Dendritic cell treated with granulocyte-macrophage colony-stimulating factor and Interleukin-4, amounts not matched to agents 40 ng/mL and 50 ng/mL, for 4 days (primary cell): Measurements from ENCODE around the gene OR5P2.
"Not testable (repeated sequence)": the region's sequence is repeated elsewhere in the genome, so short reads cannot be mapped to it uniquely, and the experiment has no call there.

ENCODE experiments used
- H3K27ac Mint-ChIP-seq: one replicate; pipeline ENCODE4 v1.8.0; 2022; ENCODE audit warnings: mild to moderate bottlenecking, mixed read lengths
- H3K27me3 Mint-ChIP-seq: one replicate; pipeline ENCODE4 v1.8.0; 2022; ENCODE audit warnings: mild to moderate bottlenecking, mixed read lengths
- H3K36me3 Mint-ChIP-seq: one replicate; pipeline ENCODE4 v1.8.0; 2022; ENCODE audit warnings: low read depth, mixed read lengths
- H3K4me1 Mint-ChIP-seq: one replicate; pipeline ENCODE4 v1.8.0; 2022; ENCODE audit warnings: low read depth, mixed read lengths
- H3K4me3 Mint-ChIP-seq: one replicate; pipeline ENCODE4 v1.8.0; 2022; ENCODE audit warnings: mild to moderate bottlenecking, moderate library complexity, mixed read lengths
- H3K9me3 Mint-ChIP-seq: one replicate; pipeline ENCODE4 v1.8.0; 2022; ENCODE audit warnings: mixed read lengths
- intact Hi-C: fragments of 100-400 bp; cut with micrococcal nuclease; formaldehyde crosslinking; loops from one replicate; pipeline ENCODE4 v1.15.0; 2022

Gene OR5P2, protein sequence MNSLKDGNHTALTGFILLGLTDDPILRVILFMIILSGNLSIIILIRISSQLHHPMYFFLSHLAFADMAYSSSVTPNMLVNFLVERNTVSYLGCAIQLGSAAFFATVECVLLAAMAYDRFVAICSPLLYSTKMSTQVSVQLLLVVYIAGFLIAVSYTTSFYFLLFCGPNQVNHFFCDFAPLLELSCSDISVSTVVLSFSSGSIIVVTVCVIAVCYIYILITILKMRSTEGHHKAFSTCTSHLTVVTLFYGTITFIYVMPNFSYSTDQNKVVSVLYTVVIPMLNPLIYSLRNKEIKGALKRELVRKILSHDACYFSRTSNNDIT

GRCh38 chr11:7796842-7797241 is at the start of gene OR5P2:
Gene OR5P2, minus strand, starts transcription at chr11:7796942. Its CDS starts 0 bp downstream, at chr11:7796942.
- Mint-ChIP-seq H3K36me3 (no peaks in the 10 kb centered on the region), H3K27me3 (no peaks in the 10 kb centered on the region), H3K4me1 (no peaks in the 10 kb centered on the region), H3K9me3 (peaks cover 9% of the 10 kb centered on the region), H3K4me3 (no peak within 1 kb of the TSS), H3K27ac (no peak within 1 kb of the TSS)
- intact Hi-C loops: no loop called here

GRCh38 chr11:7846003-7846402 is 49.3 kb upstream of the OR5P2 start:
- no peaks in the 10 kb centered on the region for H3K36me3 Mint-ChIP-seq
- H3K9me3 Mint-ChIP-seq: no peaks in the 10 kb centered on the region
- no peak overlapping the region for H3K4me3 Mint-ChIP-seq
- no peaks in the 10 kb centered on the region for H3K4me1 Mint-ChIP-seq
- intact Hi-C loops: no loop called here
- H3K27ac Mint-ChIP-seq: no peak overlapping the region
- H3K27me3 Mint-ChIP-seq: peaks cover 3% of the 10 kb centered on the region

GRCh38 chr11:7844986-7845385 is 48.2 kb upstream of the OR5P2 start:
- Mint-ChIP-seq H3K4me1 (no peaks in the 10 kb centered on the region), H3K27me3 (peaks cover 3% of the 10 kb centered on the region), H3K36me3 (no peaks in the 10 kb centered on the region), H3K9me3 (no peaks in the 10 kb centered on the region), H3K4me3 (no peak overlapping the region), H3K27ac (no peak overlapping the region)
- intact Hi-C loops: no loop called here

DNA sequence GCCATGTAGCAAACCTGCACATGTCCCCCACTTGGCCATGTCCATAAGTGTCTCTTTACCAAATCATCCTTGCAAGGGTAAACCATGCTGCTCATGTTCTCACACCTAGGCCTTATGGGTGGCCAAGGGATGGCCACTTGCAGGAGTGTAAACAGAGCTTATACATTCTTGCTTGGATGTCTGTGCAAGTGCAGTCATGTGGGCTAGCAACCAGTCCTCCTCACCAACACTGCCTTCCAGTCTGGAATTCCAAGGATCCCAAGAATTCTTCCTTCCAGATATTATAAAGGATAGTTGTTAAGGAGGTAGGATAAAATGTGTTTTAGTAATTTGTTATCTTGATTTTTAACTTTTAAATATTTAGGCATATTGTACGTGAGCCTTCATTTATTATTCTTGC is 47.8 kb upstream of the OR5P2 start:
- H3K27ac Mint-ChIP-seq: no peak overlapping the region
- H3K9me3 Mint-ChIP-seq: no peaks in the 10 kb centered on the region
- H3K4me3 Mint-ChIP-seq: no peak overlapping the region
- no peaks in the 10 kb centered on the region for H3K4me1 Mint-ChIP-seq
- intact Hi-C loops: no loop called here
- H3K36me3 Mint-ChIP-seq: no peaks in the 10 kb centered on the region
- H3K27me3 Mint-ChIP-seq: peaks cover 3% of the 10 kb centered on the region

DNA sequence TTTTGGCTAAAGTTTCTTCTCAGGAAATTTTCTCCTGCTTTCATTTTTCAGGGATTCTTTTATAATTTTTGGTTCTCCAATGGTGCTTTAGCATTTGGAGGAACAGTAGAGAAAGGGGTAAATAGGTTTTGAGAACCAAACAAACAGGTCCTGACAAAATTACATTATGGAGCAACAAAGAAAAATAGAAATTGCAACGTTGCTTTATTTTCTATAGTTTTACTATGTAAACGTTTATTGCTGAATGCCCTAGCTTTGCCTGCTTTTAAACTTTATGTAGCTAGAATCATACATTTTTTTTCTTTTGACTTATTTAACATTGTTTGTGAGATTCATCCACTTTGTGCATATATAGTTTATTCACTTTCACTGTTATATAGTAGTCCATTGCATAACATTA is 43.8 kb upstream of the OR5P2 start:
- no peak overlapping the region for H3K27ac Mint-ChIP-seq
- H3K36me3 Mint-ChIP-seq: no peaks in the 10 kb centered on the region
- H3K27me3 Mint-ChIP-seq: no peaks in the 10 kb centered on the region
- no peaks in the 10 kb centered on the region for H3K4me1 Mint-ChIP-seq
- intact Hi-C loops: no loop called here
- no peaks in the 10 kb centered on the region for H3K9me3 Mint-ChIP-seq
- H3K4me3 Mint-ChIP-seq: no peak overlapping the region

DNA sequence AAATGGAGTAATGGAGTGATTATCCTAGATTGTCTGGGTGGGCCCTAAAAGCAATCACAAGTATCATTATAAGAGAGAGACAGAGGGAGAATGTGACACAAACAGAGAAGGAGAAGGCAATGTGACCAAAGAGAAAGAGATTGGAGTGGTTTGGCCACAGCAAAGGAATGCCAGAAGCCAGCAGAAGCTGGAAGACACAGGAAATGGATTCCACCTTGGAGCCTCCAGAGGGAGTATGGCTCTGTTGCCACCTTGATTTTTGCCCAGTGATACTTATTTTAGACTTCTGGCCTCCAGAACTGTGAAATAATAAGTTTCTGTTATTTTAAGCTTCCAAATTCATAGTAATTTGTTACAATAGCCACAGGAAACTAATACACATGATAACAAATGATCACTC is 36.8 kb upstream of the OR5P2 start:
- no peak overlapping the region for H3K27ac Mint-ChIP-seq
- H3K27me3 Mint-ChIP-seq: no peaks in the 10 kb centered on the region

DNA sequence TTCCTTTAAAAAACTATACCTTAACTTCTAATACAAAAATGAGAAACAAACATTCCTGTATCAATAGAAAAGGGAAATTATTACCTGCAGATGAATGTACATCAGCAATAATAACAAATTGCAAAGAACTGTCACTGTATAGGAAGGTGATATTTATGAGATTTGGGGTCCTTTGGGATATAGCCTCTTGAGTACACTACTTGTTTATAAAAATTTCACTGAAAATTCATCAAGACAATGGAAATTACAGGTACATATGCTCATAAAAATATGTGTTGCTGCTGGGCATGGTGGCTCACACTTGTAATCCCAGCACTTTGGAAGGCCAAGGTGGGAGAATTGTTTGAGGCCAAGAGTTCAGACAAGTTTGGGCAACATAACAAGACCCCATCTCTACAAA is 34.0 kb upstream of the OR5P2 start, which contains the start of gene OR5P3:
Gene OR5P3 (minus strand): TSS at position 101 of the 400 bp plus-strand sequence.
- intact Hi-C loops: no loop called here
- no peaks in the 10 kb centered on the region for H3K9me3 Mint-ChIP-seq
- no peaks in the 10 kb centered on the region for H3K36me3 Mint-ChIP-seq
- no peak within 1 kb of the TSS for H3K27ac Mint-ChIP-seq
- no peak within 1 kb of the TSS for H3K4me3 Mint-ChIP-seq
- H3K27me3 Mint-ChIP-seq: no peaks in the 10 kb centered on the region
- no peaks in the 10 kb centered on the region for H3K4me1 Mint-ChIP-seq

More for the DNA sequence above, 36.8 kb upstream of the OR5P2 start:
- Mint-ChIP-seq H3K4me1 (no peaks in the 10 kb centered on the region), H3K36me3 (no peaks in the 10 kb centered on the region), H3K9me3 (no peaks in the 10 kb centered on the region), H3K4me3 (no peak overlapping the region)
- intact Hi-C loops: no loop called here

DNA sequence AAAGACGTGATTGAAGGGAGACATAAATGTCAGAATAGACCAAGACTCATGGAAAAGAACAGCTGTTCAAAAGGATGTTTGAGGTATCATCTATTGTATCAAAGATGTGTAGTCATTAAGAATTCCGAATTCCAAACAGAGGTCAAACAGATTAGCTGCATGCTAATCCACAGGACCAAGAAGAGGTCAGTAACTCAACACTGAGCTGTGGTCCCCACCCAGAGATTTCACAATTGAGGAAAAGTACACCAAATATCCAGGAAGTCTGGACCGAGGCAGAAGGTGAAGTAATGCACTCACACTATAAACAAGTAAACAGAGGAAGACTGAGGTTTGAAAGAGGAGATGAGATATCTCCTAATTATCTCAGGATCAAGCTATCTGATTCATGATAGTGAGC is 29.6 kb upstream of the OR5P2 start:
- no peaks in the 10 kb centered on the region for H3K36me3 Mint-ChIP-seq
- H3K9me3 Mint-ChIP-seq: no peaks in the 10 kb centered on the region
- intact Hi-C loops: no loop called here
- H3K4me1 Mint-ChIP-seq: no peaks in the 10 kb centered on the region
- H3K27me3 Mint-ChIP-seq: no peaks in the 10 kb centered on the region
- no peak overlapping the region for H3K27ac Mint-ChIP-seq
- no peak overlapping the region for H3K4me3 Mint-ChIP-seq

- H3K4me3 Mint-ChIP-seq, H3K36me3 Mint-ChIP-seq, H3K27ac Mint-ChIP-seq, H3K4me1 Mint-ChIP-seq, intact Hi-C loops, H3K27me3 Mint-ChIP-seq: not testable (repeated sequence)
- H3K9me3 Mint-ChIP-seq: peaks cover 38% of the 10 kb centered on the region
Measured at GRCh38 chr11:7820417-7820816, 23.7 kb upstream of the OR5P2 start.

DNA sequence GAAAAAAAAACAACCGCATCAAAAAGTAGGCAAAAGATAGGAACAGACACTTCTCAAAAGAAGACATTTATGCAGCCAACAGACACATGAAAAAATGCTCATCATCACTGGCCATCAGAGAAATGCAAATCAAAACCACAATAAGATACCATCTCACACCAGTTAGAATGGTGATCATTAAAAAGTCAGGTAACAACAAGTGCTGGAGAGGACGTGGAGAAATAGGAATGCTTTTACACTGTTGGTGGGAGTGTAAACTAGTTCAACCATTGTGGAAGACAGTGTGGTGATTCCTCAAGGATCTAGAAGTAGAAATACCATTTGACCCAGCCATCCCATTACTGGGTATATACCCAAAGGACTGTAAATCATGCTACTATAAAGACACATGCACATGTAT is 18.2 kb upstream of the OR5P2 start:
- H3K4me1 Mint-ChIP-seq, H3K36me3 Mint-ChIP-seq, intact Hi-C loops, H3K27ac Mint-ChIP-seq, H3K4me3 Mint-ChIP-seq, H3K27me3 Mint-ChIP-seq: not testable (repeated sequence)
- H3K9me3 Mint-ChIP-seq: peaks cover 50% of the 10 kb centered on the region

- H3K27me3 Mint-ChIP-seq, H3K4me1 Mint-ChIP-seq, H3K4me3 Mint-ChIP-seq, intact Hi-C loops, H3K27ac Mint-ChIP-seq, H3K36me3 Mint-ChIP-seq: not testable (repeated sequence)
- H3K9me3 Mint-ChIP-seq: peaks cover 64% of the 10 kb centered on the region
Measured at GRCh38 chr11:7810301-7810700, 13.6 kb upstream of the OR5P2 start.

GRCh38 chr11:7793233-7793632 is 3.5 kb downstream of the OR5P2 start:
- peaks cover under 1% of the 10 kb centered on the region for H3K9me3 Mint-ChIP-seq
- no peak overlapping the region for H3K27ac Mint-ChIP-seq
- H3K4me3 Mint-ChIP-seq: no peak overlapping the region
- intact Hi-C loops: no loop called here
- H3K4me1 Mint-ChIP-seq: no peaks in the 10 kb centered on the region
- no peaks in the 10 kb centered on the region for H3K27me3 Mint-ChIP-seq
- H3K36me3 Mint-ChIP-seq: no peaks in the 10 kb centered on the region

DNA sequence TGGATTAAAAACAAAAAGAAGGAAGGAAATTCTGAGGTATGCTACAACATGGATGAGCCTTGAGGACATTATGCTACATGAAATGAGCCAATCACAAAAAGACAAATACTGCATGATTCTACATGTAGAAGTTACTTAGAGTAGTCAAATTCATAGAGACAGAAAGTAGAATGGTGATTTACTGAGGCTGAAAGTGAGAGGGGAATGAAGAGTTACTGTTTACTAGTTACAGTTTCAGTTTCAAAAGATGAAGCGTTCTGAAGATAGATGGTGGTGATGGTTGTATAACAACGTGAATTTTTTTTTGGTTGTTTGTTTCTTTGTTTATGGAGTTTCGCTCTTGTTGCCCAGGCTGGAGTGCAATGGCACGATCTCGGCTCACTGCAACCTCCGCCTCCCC is 9.5 kb downstream of the OR5P2 start:
- intact Hi-C loops: no loop called here
- no peaks in the 10 kb centered on the region for H3K27me3 Mint-ChIP-seq
- no peaks in the 10 kb centered on the region for H3K36me3 Mint-ChIP-seq
- H3K4me3 Mint-ChIP-seq: no peak overlapping the region
- no peaks in the 10 kb centered on the region for H3K4me1 Mint-ChIP-seq
- peaks cover 48% of the 10 kb centered on the region for H3K9me3 Mint-ChIP-seq
- H3K27ac Mint-ChIP-seq: no peak overlapping the region

- H3K9me3 Mint-ChIP-seq: peaks cover 6% of the 10 kb centered on the region
- H3K4me1 Mint-ChIP-seq: no peaks in the 10 kb centered on the region
- no peak overlapping the region for H3K27ac Mint-ChIP-seq
- no peaks in the 10 kb centered on the region for H3K27me3 Mint-ChIP-seq
- no peaks in the 10 kb centered on the region for H3K36me3 Mint-ChIP-seq
- H3K4me3 Mint-ChIP-seq: no peak overlapping the region
- intact Hi-C loops: no loop called here
Measured at GRCh38 chr11:7775689-7776088, 21.1 kb downstream of the OR5P2 start.

DNA sequence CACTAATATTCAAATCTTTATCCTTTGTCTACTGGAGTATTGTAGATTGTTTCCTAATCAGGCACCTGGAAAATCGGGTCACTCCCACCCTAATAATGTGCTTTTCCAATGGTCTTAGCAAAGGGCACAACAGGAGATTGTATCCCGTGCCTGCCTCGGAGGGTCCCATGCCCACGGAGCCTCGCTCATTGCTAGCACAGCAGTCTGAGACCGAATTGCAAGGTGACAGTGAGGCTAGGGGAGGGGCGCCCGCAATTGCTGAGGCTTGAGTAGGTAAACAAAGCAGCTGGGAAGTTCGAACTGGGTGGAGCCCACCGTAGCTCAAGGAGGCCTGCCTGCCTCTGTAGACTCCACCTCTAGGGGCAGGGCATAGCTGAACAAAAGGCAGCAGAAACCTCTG is 32.4 kb downstream of the OR5P2 start:
- H3K4me1 Mint-ChIP-seq, intact Hi-C loops, H3K27ac Mint-ChIP-seq, H3K36me3 Mint-ChIP-seq, H3K4me3 Mint-ChIP-seq, H3K27me3 Mint-ChIP-seq: not testable (repeated sequence)
- peaks cover 27% of the 10 kb centered on the region for H3K9me3 Mint-ChIP-seq
